Ovary (tissue), 9 donors: ENCODE measurements around the gene MAML2. TPM values are rescaled to one million over a fixed set of nuclear protein-coding genes. Genes with fewer than 3 reads are reported as not detected.

Source experiments
- DNase-seq, 5 donors: peaks; one replicate each; pipeline ENCODE4 v3.0.0-alpha.2; 2019 to 2020
- H3K27ac ChIP-seq, 2 donors: fragments of 200-600 bp; one replicate each; pipeline versions ENCODE4 v1.5.1 to v1.8.0; 2019 to 2022
- H3K27me3 ChIP-seq: fragments of 200-600 bp; one replicate; pipeline ENCODE4 v1.8.0; 2022
- H3K36me3 ChIP-seq: fragments of 200-600 bp; sonication (generic); one replicate; pipeline ENCODE4 v1.5.1; 2019
- H3K4me1 ChIP-seq: one replicate; pipeline ENCODE4 v1.8.1; 2013; ENCODE audit warnings: mild to moderate bottlenecking, moderate library complexity; ENCODE audit not compliant: insufficient read depth
- H3K4me3 ChIP-seq: fragments of 200-600 bp; sonication (generic); one replicate; pipeline ENCODE4 v1.5.1; 2017
- H3K9me3 ChIP-seq, 2 donors: fragments of 200-600 bp in 1 of 2; sonication (generic) in 1 of 2; one replicate each; pipeline versions ENCODE4 v1.5.1 to v1.8.1; 2013 to 2019; ENCODE audit warnings: mild to moderate bottlenecking in 1 of 2, moderate library complexity in 1 of 2
- EP300 ChIP-seq: sonication (generic); formaldehyde crosslinking; IDR thresholded peaks from one replicate; pipeline ENCODE4 v1.6.1; 2017; ENCODE audit warnings: antibody characterized with exemption
- POLR2A ChIP-seq: fragments of 450-650 bp; IDR thresholded peaks from one replicate; pipeline ENCODE4 v1.6.1; 2017; ENCODE audit warnings: antibody characterized with exemption, mild to moderate bottlenecking, moderate library complexity
- WGBS, 3 donors: extraction: QIAGEN DNeasy Blood & Tissue Kit in 1 of 3; methylation state at CpG; one replicate each; pipeline versions ENCODE4 v1.1.5 to v1.1.7; 2013 to 2017; 5-methylcytosine and 5-hydroxymethylcytosine counted together
- intact Hi-C, 4 donors: fragments of 100-400 bp; cut with DNase I; formaldehyde crosslinking; loops; one replicate each; pipeline versions ENCODE4 v1.11.0 to v1.15.1; 2022 to 2023
- polyA plus RNA-seq, 2 donors: library from polyadenylated mRNA; stranded (reverse); fragments of 200-250 nt in 1 of 2; fragments of 350-450 nt in 1 of 2; fragmentation: Illumina TruSeq in 1 of 2; extraction: RNeasy Lipid Tissue Mini Kit (QIAGEN cat#74804) in 1 of 2; gene quantifications; one replicate each; pipeline ENCODE4 v1.2.3, GENCODE V29; 2013 to 2014
- total RNA-seq, 7 donors: library from RNA; depleted of rRNA in 2 of 7; stranded (reverse); fragments of >200 nt in 2 of 7; fragmentation: NEBNext Ultra II Directional in 3 of 7; extraction: Animal tissue kit (Norgen Biotek cat#: 25700) in 3 of 7; gene quantifications; one replicate each; pipeline versions ENCODE4 v1.1.0 to v1.2.4, GENCODE V29; 2016 to 2023
- TF ChIP-seq, protein P1 (sequence below), 3 donors: fragments of 450-650 bp in 2 of 3; fragments of 200-600 bp in 1 of 3; IDR thresholded peaks; one replicate each; pipeline versions ENCODE4 v1.5.1 to v1.8.0; 2016 to 2022; ENCODE audit warnings: antibody characterized with exemption in 3 of 3, mild to moderate bottlenecking in 1 of 3
- donor health status: DM: no; HTN: no; CAD: no; lungs with moderate emphysema.
- donor health status: DM: no; HTN: no; CAD: no.
- donor health status: Bipolar disorder and iron deficiency.
- donor health status: DM: yes; HTN: yes; CAD: no.
- donor health status: DM: no; HTN: no; CAD: no.
- donor health status: DM: yes; HTN: yes; CAD: no.

The MAML2 gene
- total and polyA plus RNA-seq, 9 donors: 7.3 to 17.5 (median 14.6) TPM

DNA sequence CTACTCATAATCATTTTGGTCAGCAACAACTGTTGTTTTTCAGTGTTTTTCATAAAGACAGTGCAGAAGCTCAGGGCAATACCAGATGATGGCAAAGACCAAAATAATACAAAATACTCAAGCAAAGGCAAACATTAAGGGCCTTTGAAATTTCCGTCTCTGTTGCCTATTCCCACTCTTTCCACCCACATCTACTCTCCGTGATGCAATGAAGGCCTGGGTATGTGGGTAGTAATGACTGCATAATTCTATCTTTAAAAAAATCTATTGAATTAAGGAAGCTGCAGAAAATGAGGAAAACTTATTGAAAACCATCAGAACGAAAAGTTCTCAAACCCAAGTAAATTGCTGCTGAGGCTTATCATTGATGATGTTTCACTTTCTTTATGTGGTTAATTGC, 203.3 kb downstream of the MAML2 start:
- 92 to 97% (median 96%) methylated on average over 3 of the region's 3 CpGs for WGBS, 3 donors

DNA sequence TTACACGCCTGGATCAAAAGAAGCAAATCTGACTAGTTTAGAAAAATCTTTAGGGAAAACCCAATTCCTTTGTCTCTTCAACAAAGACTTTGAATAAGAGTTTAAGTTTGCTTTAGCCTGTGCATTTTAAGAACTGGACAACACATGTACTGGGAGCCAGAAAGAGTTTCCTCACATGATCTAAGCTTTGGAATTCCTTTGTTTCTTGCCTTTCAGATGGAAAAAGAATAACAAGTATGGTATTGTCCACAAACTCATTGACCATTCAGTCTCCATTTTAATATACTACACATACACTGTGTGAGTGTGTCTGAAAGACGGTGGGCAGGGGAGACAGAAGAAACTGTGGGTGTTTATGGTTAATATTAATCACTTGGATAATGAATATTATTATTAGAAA, 205.6 kb downstream of the MAML2 start:
- H3K27me3 ChIP-seq: no peaks in the 10 kb centered on the region
- no peak overlapping the region for H3K4me3 ChIP-seq
- TF ChIP-seq, protein P1, sequence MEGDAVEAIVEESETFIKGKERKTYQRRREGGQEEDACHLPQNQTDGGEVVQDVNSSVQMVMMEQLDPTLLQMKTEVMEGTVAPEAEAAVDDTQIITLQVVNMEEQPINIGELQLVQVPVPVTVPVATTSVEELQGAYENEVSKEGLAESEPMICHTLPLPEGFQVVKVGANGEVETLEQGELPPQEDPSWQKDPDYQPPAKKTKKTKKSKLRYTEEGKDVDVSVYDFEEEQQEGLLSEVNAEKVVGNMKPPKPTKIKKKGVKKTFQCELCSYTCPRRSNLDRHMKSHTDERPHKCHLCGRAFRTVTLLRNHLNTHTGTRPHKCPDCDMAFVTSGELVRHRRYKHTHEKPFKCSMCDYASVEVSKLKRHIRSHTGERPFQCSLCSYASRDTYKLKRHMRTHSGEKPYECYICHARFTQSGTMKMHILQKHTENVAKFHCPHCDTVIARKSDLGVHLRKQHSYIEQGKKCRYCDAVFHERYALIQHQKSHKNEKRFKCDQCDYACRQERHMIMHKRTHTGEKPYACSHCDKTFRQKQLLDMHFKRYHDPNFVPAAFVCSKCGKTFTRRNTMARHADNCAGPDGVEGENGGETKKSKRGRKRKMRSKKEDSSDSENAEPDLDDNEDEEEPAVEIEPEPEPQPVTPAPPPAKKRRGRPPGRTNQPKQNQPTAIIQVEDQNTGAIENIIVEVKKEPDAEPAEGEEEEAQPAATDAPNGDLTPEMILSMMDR (IDR thresholded peaks at IDR 0.05): no peak
- no peak for TF ChIP-seq EP300
- TF ChIP-seq POLR2A: no peak
- intact Hi-C loops: no loop called here
- DNase-seq: no peak
- H3K9me3 ChIP-seq: no peaks in the 10 kb centered on the region
- 75 to 87% (median 81%) methylated on average over 2 of the region's 2 CpGs for WGBS, 3 donors
- H3K36me3 ChIP-seq: no peaks in the 10 kb centered on the region
- no peak overlapping the region for H3K27ac ChIP-seq
- peaks cover 4% of the 10 kb centered on the region for H3K4me1 ChIP-seq

More for the DNA sequence above, 203.3 kb downstream of the MAML2 start:
- Histone ChIP-seq H3K27me3 (no peaks in the 10 kb centered on the region), H3K36me3 (no peaks in the 10 kb centered on the region), H3K4me1 (peaks cover 5% of the 10 kb centered on the region), H3K27ac (no peak overlapping the region), H3K4me3 (no peak overlapping the region), H3K9me3 (no peaks in the 10 kb centered on the region)
- intact Hi-C loops: loop anchor here in 1 of 4 donors (10.0 kb wide), 1 partner anchor 65 kb away; no protein-coding TSS in a partner anchor
- no peak for DNase-seq
- TF ChIP-seq POLR2A (no peak), EP300 (no peak)
- TF ChIP-seq, protein P1 (IDR thresholded peaks at IDR 0.05): no peak

DNA sequence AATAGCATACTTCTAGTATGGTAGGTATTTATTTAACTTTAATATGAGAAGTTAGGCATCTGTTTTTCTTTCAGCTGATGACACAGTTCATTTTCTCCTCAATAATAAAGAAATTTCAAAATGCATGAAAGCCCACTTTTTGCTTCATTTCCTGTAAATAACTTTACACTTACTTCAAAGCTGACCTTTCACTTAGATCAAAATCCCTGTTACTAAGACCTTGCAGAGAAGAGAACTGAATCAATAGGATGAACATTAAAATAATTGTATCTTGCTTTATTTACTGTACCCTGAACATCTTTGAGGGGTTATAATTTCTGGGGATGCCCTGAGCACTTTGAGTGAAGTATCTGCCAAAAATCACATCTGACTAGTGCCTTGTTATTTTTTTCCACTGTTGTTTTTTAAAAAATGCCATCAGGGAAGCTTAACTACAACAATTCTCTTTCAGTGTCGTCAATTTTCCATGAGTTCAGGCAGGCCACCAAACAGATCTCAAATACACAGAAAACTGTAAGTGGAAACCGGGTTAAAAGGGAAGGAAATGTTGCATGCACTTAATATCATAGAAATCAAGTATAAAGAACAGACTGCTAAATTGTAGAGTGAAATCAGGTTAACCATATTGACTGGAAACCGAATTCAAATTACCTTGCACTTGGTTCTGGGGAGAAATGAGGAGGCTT, 206.2 kb downstream of the MAML2 start:
- Histone ChIP-seq H3K4me1 (peaks cover 3% of the 10 kb centered on the region), H3K36me3 (no peaks in the 10 kb centered on the region), H3K4me3 (no peak overlapping the region), H3K9me3 (no peaks in the 10 kb centered on the region), H3K27me3 (no peaks in the 10 kb centered on the region), H3K27ac (no peak overlapping the region)
- intact Hi-C loops: no loop called here
- 40 to 52% (median 50%) methylated on average over 3 of the region's 3 CpGs for WGBS, 3 donors
- DNase-seq: no peak
- no peak for TF ChIP-seq EP300
- TF ChIP-seq, protein P1 (IDR thresholded peaks at IDR 0.05): no peak
- no peak for TF ChIP-seq POLR2A

DNA sequence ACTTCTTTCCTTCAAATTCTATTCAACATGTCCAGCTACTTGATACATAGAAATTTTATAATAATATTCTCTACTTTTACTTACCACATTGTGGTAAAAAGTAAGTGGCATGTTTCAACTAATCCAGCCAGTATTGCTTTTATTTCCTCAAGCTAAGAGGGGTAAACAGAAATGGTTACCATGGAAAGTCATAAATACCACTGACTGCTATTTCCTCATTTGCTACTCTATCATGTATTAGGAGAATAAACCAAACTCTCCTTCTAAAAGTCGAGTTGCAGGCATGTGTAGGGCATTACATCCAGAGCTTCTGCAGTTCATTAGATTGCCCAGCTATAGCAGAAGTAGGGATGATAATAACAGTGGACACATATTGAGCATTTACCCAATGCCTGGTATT, 208.4 kb downstream of the MAML2 start:
- intact Hi-C loops: no loop called here
- H3K9me3 ChIP-seq: no peaks in the 10 kb centered on the region
- H3K27ac ChIP-seq: no peak overlapping the region
- WGBS, 3 donors: 20 to 23% (median 23%) methylated on average over 1 of the region's 1 CpG
- DNase-seq: no peak
- TF ChIP-seq, protein P1 (IDR thresholded peaks at IDR 0.05): no peak
- TF ChIP-seq POLR2A (no peak), EP300 (no peak)
- no peak overlapping the region for H3K4me3 ChIP-seq
- peaks cover 1% of the 10 kb centered on the region for H3K4me1 ChIP-seq
- no peaks in the 10 kb centered on the region for H3K36me3 ChIP-seq
- H3K27me3 ChIP-seq: no peaks in the 10 kb centered on the region
